GM12878 (cell line): Measurements from ENCODE around the gene PCDHGC5. TPM values are rescaled to one million over a fixed set of nuclear protein-coding genes. Genes with fewer than 3 reads are reported as not detected.

ENCODE experiments used
- ATAC-seq: fragments of 200-7000 bp; cut with Tn5 transposase; 3 replicates; pipeline ENCODE4 v1.9.1; 2020; ENCODE audit warnings: mild to moderate bottlenecking, moderate library complexity
- BruUV-seq: library from RNA; stranded (reverse); fragments of 400-500 nt; replicated peaks from 2 replicates; lab custom pipeline; 2021; lab: Mats Ljungman, UMichigan
- CTCF ChIA-PET: fragments of 300-600 bp; sonication (Branson Sonifier 250); formaldehyde crosslinking; extraction: SDS; loops from one replicate; lab custom pipeline; 2021; ENCODE audit warnings: inconsistent platforms; lab: Yijun Ruan, JAX
- POLR2A ChIA-PET: fragments of 350-600 bp; formaldehyde crosslinking; extraction: SDS; loops from one replicate; lab custom pipeline; 2021; ENCODE audit warnings: inconsistent platforms; lab: Charles Lee
- RAD21 ChIA-PET: fragments of 300-600 bp; sonication (Branson Sonifier 250); formaldehyde crosslinking; loops from one replicate; lab custom pipeline; 2023; ENCODE audit warnings: antibody characterized with exemption; ENCODE audit not compliant: unreplicated experiment; lab: Charles Lee
- SMC1A ChIA-PET: fragments of 300-600 bp; sonication (Branson Sonifier 250); formaldehyde crosslinking; loops from one replicate; lab custom pipeline; 2023; ENCODE audit not compliant: unreplicated experiment, uncharacterized antibody; lab: Charles Lee
- DNase-seq: peaks from one replicate; pipeline ENCODE4 v3.0.0-alpha.2; 2011; ENCODE audit warnings: low read depth, low spot score
- FAIRE-seq: peaks from 3 replicates; lab custom pipeline; 2011; peaks lifted over from hg19 to GRCh38; lab: Jason Lieb, UNC
- H2AFZ ChIP-seq: 2 replicates; pipeline ENCODE4 v1.6.0; 2011; ENCODE audit warnings: low read depth, low read length, control low read depth; ENCODE audit not compliant: control insufficient read depth
- H3K27ac ChIP-seq: 2 replicates; pipeline ENCODE4 v1.5.1; 2011; ENCODE audit warnings: control low read depth; ENCODE audit not compliant: control insufficient read depth, insufficient read depth
- H3K27me3 ChIP-seq, 2 experiments: replicated peaks in 1 of 2; 2 replicates each; pipeline versions ENCODE4 v1.6.0 to v1.6.1; 2011; ENCODE audit warnings: low read length in 1 of 2; ENCODE audit not compliant: control insufficient read depth in 2 of 2, insufficient read depth in 2 of 2
- H3K36me3 ChIP-seq, 2 experiments: 2 replicates each; pipeline ENCODE4 v1.5.1; 2011; ENCODE audit warnings: low read length in 1 of 2; ENCODE audit not compliant: control insufficient read depth in 2 of 2, insufficient read depth in 2 of 2
- H3K4me1 ChIP-seq: 2 replicates; pipeline ENCODE4 v1.6.1; 2011; ENCODE audit warnings: mild to moderate bottlenecking, low read length, moderate library complexity, mixed read lengths; ENCODE audit not compliant: control insufficient read depth, insufficient read depth
- H3K4me2 ChIP-seq: 2 replicates; pipeline ENCODE4 v1.6.0; 2011; ENCODE audit warnings: control low read depth; ENCODE audit not compliant: control insufficient read depth, insufficient read depth
- H3K4me3 ChIP-seq: fragments of 200-600 bp; sonication (generic); 2 replicates; pipeline ENCODE4 v1.5.1; 2016
- H3K79me2 ChIP-seq: 2 replicates; pipeline ENCODE4 v1.6.0; 2011; ENCODE audit warnings: low read length; ENCODE audit not compliant: control insufficient read depth, insufficient read depth
- H3K9ac ChIP-seq: 2 replicates; pipeline ENCODE4 v1.8.0; 2011; ENCODE audit warnings: low read length, control low read depth, mixed read lengths; ENCODE audit not compliant: control insufficient read depth, insufficient read depth
- H3K9me3 ChIP-seq: replicated peaks from 3 replicates; pipeline ENCODE4 v1.5.1; 2011; ENCODE audit warnings: mild to moderate bottlenecking, low read length; ENCODE audit not compliant: control insufficient read depth, insufficient read depth
- H4K20me1 ChIP-seq: 2 replicates; pipeline ENCODE4 v1.6.0; 2011; ENCODE audit not compliant: control insufficient read depth, insufficient read depth
- ATF7 ChIP-seq: fragments of 450-650 bp; IDR thresholded peaks from 2 replicates; pipeline ENCODE4 v1.6.1; 2016; ENCODE audit warnings: low read depth, mild to moderate bottlenecking
- BCL3 ChIP-seq: IDR thresholded peaks from 2 replicates; pipeline ENCODE4 v1.6.1; 2011; ENCODE audit warnings: borderline replicate concordance, low read depth, mild to moderate bottlenecking, moderate library complexity, low read length; ENCODE audit not compliant: insufficient read depth, poor library complexity, severe bottlenecking
- CREM ChIP-seq: IDR thresholded peaks from 2 replicates; pipeline ENCODE4 v1.6.1; 2014; ENCODE audit warnings: antibody characterized with exemption, low read depth
- EED ChIP-seq: sonication (generic); IDR thresholded peaks from 2 replicates; pipeline ENCODE4 v1.6.1; 2016; ENCODE audit warnings: antibody characterized with exemption, low read depth
- HCFC1 ChIP-seq: fragments of 150-350 bp; IDR thresholded peaks from 2 replicates; pipeline ENCODE4 v1.6.1; 2014; ENCODE audit warnings: low read length
- JUNB ChIP-seq: IDR thresholded peaks from 2 replicates; pipeline ENCODE4 v1.6.1; 2016; ENCODE audit warnings: antibody characterized with exemption, mild to moderate bottlenecking
- MYB ChIP-seq: fragments of 150-350 bp; IDR thresholded peaks from 2 replicates; pipeline ENCODE4 v1.6.1; 2014; ENCODE audit warnings: mild to moderate bottlenecking, low read depth, low read length, borderline replicate concordance
- SMAD1 ChIP-seq: fragments of 450-650 bp; IDR thresholded peaks from 2 replicates; pipeline ENCODE4 v1.6.1; 2018; ENCODE audit warnings: mild to moderate bottlenecking, low read depth; ENCODE audit not compliant: partially characterized antibody
- STAT1 ChIP-seq: fragments of 450-650 bp; conservative IDR thresholded peaks from 2 replicates; pipeline ENCODE4 v1.6.1; 2014; ENCODE audit warnings: antibody characterized with exemption, mild to moderate bottlenecking
- ZNF24 ChIP-seq: fragments of 450-650 bp; IDR thresholded peaks from 2 replicates; pipeline ENCODE4 v1.6.1; 2017; ENCODE audit warnings: antibody characterized with exemption, mild to moderate bottlenecking
- in situ Hi-C: fragments of 300-500 bp; cut with MboI; formaldehyde crosslinking; loops from 9 replicates; pipeline ENCODE4 v1.14.3; 2018; ENCODE audit warnings: mixed read lengths
- intact Hi-C: fragments of 100-400 bp; cut with micrococcal nuclease; formaldehyde crosslinking; loops from one replicate; pipeline ENCODE4 v1.14.2; 2022; ENCODE audit not compliant: unreplicated experiment
- polyA plus RNA-seq, 11 experiments: library from polyadenylated mRNA; depleted of rRNA in 4 of 11; unstranded in 6 of 11; stranded (reverse) in 5 of 11; fragments of >200 nt; fragmentation: Nextera tagmentation in 4 of 11; fragmentation: Illumina TruSeq in 1 of 11; extraction: Ambion mirVana in 4 of 11; extraction: Trizol in 1 of 11; gene quantifications; 1 replicate in 1 of 11; 2 replicates in 10 of 11; pipeline versions ENCODE4 v1.2.1 to v1.2.3, GENCODE V29; 2011 to 2016; ENCODE audit warnings: inconsistent platforms in 2 of 11, missing spikeins in 2 of 11, low read depth in 1 of 11
- total RNA-seq, 4 experiments: library from RNA; depleted of rRNA in 3 of 4; stranded (reverse); fragments of >200 nt in 3 of 4; fragmentation: Illumina TruSeq in 1 of 4; extraction: Trizol in 1 of 4; gene quantifications; 2 replicates each; pipeline versions ENCODE4 v1.2.1 to v1.2.3, GENCODE V29; 2013 to 2021

Gene PCDHGC5
- total and polyA plus RNA-seq, 10 of the 15 experiments (the other 5 are each of a cell fraction or from before 2014, with no cell fraction given) = 0.05 to 0.87 (median 0.18) TPM; not detected in 2

GRCh38 chr5:141479776-141480175 lies 9.1 kb upstream of the PCDHGC5 start:
- ChIA-PET SMC1A (interaction anchor here (1.2 to 1.9 kb wide), 4 partner anchors 28 to 84 kb away, joined by 4 to 9 read pairs (median 6); partner anchors contain the start of gene PCDHGA10), RAD21 (no interaction called here), CTCF (interaction anchor here (0.8 to 8.1 kb wide), 4 partner anchors 31 to 157 kb away, joined by 3 to 90 read pairs (median 18); partner anchors contain the start of genes HDAC3 and RELL2), POLR2A (no interaction called here)
- Histone ChIP-seq H3K4me1 (peaks cover 19% of the 10 kb centered on the region), H3K4me3 (no peak overlapping the region), H2AFZ (no peak overlapping the region), H3K27me3 (no peaks in the 10 kb centered on the region; a peak in 1 of 4 replicates), H3K4me2 (0 out of 2 replicates have a peak overlapping the region, but pooled peaks have one; percentile 30), H4K20me1 (no peaks in the 10 kb centered on the region), H3K36me3 (no peaks in the 10 kb centered on the region), H3K9ac (no peak overlapping the region), H3K79me2 (no peaks in the 10 kb centered on the region), H3K9me3 (no peaks in the 10 kb centered on the region), H3K27ac (no peak overlapping the region)
- in situ Hi-C loops = loop anchor here (5.0 kb wide), 1 partner anchor 48 kb away; no protein-coding TSS in a partner anchor
- DNase-seq (no peak), ATAC-seq (no peak), FAIRE-seq (no peak)
- BruUV-seq = no TSS peak
- TF ChIP-seq EED (no peak), SMAD1 (no peak), STAT1 (no peak), BCL3 (no peak), ZNF24 (no peak), ATF7 (no peak), CREM (no peak), HCFC1 (no peak), JUNB (no peak), MYB (no peak)
- intact Hi-C loops = no loop called here
